ENCODE results near the gene NT5C. TPM values are rescaled to one million over a fixed set of nuclear protein-coding genes. Genes with fewer than 3 reads are reported as not detected.

Gene NT5C
- total RNA-seq, 1 experiment from 2014 or later = 116 TPM

GRCh38 chr17:75087182-75087557 is 44.4 kb downstream of the NT5C start:
- H4K20me1 ChIP-seq (ENCODE audit: low read length) = no peaks in the 10 kb centered on the region
- no peaks in the 10 kb centered on the region for H3K27me3 ChIP-seq (ENCODE audit: low read length)
- TF ChIP-seq CTCF (conservative IDR thresholded peaks at IDR 0.05; ENCODE audit: low read depth, low read length) (no peak), EZH2phosphoT487 (IDR thresholded peaks at IDR 0.05; ENCODE audit: borderline replicate concordance, low read length) (no peak)
- ChIA-PET POLR2A (ENCODE audit: unreplicated experiment) (no interaction called here), CTCF (no interaction called here)
- no peaks in the 10 kb centered on the region for H3F3A ChIP-seq (ENCODE audit: low read length, unreplicated experiment)
- no peaks in the 10 kb centered on the region for H3K36me3 ChIP-seq (ENCODE audit: low read depth, low read length)
- BruUV-seq (replicated peaks) = no TSS peak
- no peaks in the 10 kb centered on the region for H3K79me2 ChIP-seq (ENCODE audit: low read length)
- H3K9me2 ChIP-seq (replicated peaks; ENCODE audit: low read length) = no peaks in the 10 kb centered on the region
- no peak for ATAC-seq
- no peak overlapping the region for H3K9ac ChIP-seq (ENCODE audit: low read length)
- intact Hi-C loops (cut with micrococcal nuclease) = no loop called here
- H3K27ac ChIP-seq (ENCODE audit: low read length) = no peak overlapping the region
- H3K4me3 ChIP-seq (ENCODE audit: low read length) = no peak overlapping the region
- peaks cover 17% of the 10 kb centered on the region for H3K4me1 ChIP-seq (ENCODE audit: insufficient read depth, low read length)
- no peak for DNase-seq
- H3K9me3 ChIP-seq (ENCODE audit: low read length) = no peaks in the 10 kb centered on the region
- no peak overlapping the region for H3K4me2 ChIP-seq (ENCODE audit: low read length)
- no peak overlapping the region for H2AFZ ChIP-seq (ENCODE audit: low read length)

DNA sequence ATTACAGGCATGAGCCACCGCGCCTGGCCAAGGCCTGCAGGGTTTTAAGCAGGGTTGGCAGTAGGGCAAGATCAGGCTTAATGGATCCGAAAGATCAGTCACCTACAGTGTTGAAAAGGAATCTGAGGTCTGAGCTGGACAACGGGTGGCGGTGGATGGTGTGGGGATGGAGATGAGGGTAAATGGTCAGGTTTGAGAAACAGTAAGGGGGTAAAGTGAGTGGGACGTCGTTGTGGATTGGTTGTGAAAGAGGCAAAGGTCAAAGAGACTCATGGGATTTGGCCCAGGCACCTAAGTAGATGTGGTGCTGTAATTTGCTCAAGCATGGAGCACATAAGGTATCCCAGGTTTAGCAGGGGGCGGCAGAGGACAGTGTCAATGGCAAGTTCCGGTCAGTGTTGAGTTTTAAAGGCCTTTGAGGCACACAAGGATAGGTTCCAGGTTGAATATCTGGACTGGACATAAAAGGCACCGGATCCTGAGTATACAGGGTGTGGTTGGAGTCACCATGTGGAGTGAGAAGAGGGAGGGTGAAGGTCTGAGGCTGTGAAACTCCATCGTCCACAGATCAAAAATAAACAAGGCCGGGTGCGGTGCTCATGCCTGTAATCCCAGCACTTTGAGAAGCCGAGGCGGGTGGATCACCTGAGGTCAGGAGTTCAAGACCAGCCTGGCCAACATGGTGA is 44.9 kb downstream of the NT5C start:
- Histone ChIP-seq H3K4me2 (ENCODE audit: low read length) (no peak overlapping the region), H3K4me1 (ENCODE audit: insufficient read depth, low read length) (peaks cover 17% of the 10 kb centered on the region), H4K20me1 (ENCODE audit: low read length) (no peaks in the 10 kb centered on the region), H3K27ac (ENCODE audit: low read length) (no peak overlapping the region), H3K36me3 (ENCODE audit: low read depth, low read length) (no peaks in the 10 kb centered on the region), H3K9ac (ENCODE audit: low read length) (no peak overlapping the region), H3K27me3 (ENCODE audit: low read length) (no peaks in the 10 kb centered on the region), H3K9me2 (replicated peaks; ENCODE audit: low read length) (no peaks in the 10 kb centered on the region), H3K79me2 (ENCODE audit: low read length) (no peaks in the 10 kb centered on the region), H3K9me3 (ENCODE audit: low read length) (no peaks in the 10 kb centered on the region), H3K4me3 (ENCODE audit: low read length) (no peak overlapping the region), H3F3A (ENCODE audit: low read length, unreplicated experiment) (no peaks in the 10 kb centered on the region), H2AFZ (ENCODE audit: low read length) (no peak overlapping the region)
- intact Hi-C loops (cut with micrococcal nuclease) = no loop called here
- BruUV-seq (replicated peaks) = no TSS peak
- CTCF ChIA-PET = no interaction called here
- no peak for DNase-seq
- ATAC-seq = no peak
- POLR2A ChIA-PET (ENCODE audit: unreplicated experiment) = no interaction called here
- TF ChIP-seq EZH2phosphoT487 (IDR thresholded peaks at IDR 0.05; ENCODE audit: borderline replicate concordance, low read length) (no peak), EZH2 (IDR thresholded peaks at IDR 0.05; ENCODE audit: low read length, unreplicated experiment) (no peak), CTCF (conservative IDR thresholded peaks at IDR 0.05; ENCODE audit: low read depth, low read length) (no peak)

DNA sequence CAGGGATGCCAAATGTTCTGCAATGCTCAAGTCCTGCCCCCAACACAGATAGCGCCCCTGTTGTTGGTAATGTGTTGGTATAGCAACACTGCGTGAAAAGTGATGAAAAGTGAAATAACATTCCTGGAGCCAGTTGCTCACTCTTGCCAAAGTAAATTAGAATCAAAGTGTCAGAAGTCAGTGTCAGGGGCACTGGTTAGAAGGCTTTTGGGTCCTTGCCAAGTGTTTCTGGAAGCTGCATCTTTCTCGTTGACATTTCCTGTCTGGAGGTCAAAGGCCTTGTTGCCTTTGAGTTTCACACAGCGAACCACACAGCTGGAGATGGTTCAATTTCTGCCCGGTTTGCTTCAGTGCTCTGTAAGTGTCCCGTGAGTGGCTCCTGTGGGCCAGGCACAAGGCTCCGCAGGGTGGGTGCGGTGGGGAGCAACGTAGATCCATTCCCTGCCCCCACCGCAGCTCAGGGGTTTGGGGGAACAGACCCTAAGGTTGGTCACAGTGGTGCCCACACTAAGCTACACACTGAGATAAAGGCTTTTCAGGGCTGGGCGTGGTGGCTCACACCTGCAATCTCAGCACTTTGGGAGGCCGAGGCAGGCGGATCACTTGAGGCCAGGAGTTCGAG is 47.4 kb downstream of the NT5C start:
- H4K20me1 ChIP-seq (ENCODE audit: low read length) = no peaks in the 10 kb centered on the region
- no peaks in the 10 kb centered on the region for H3K9me3 ChIP-seq (ENCODE audit: low read length)
- no peak overlapping the region for H3K4me2 ChIP-seq (ENCODE audit: low read length)
- no TSS peak for BruUV-seq (replicated peaks)
- no peaks in the 10 kb centered on the region for H3K36me3 ChIP-seq (ENCODE audit: low read depth, low read length)
- TF ChIP-seq CTCF (conservative IDR thresholded peaks at IDR 0.05; ENCODE audit: low read depth, low read length) (no peak), EZH2 (IDR thresholded peaks at IDR 0.05; ENCODE audit: low read length, unreplicated experiment) (no peak), EZH2phosphoT487 (IDR thresholded peaks at IDR 0.05; ENCODE audit: borderline replicate concordance, low read length) (no peak)
- H3K4me3 ChIP-seq (ENCODE audit: low read length) = no peak overlapping the region
- H3K27ac ChIP-seq (ENCODE audit: low read length) = no peak overlapping the region
- ChIA-PET CTCF (no interaction called here), POLR2A (ENCODE audit: unreplicated experiment) (no interaction called here)
- H3K4me1 ChIP-seq (ENCODE audit: insufficient read depth, low read length) = peaks cover 25% of the 10 kb centered on the region
- no peaks in the 10 kb centered on the region for H3K9me2 ChIP-seq (replicated peaks; ENCODE audit: low read length)
- no peak overlapping the region for H2AFZ ChIP-seq (ENCODE audit: low read length)
- intact Hi-C loops (cut with micrococcal nuclease) = no loop called here
- no peak for ATAC-seq
- H3K9ac ChIP-seq (ENCODE audit: low read length) = no peak overlapping the region
- H3F3A ChIP-seq (ENCODE audit: low read length, unreplicated experiment) = peaks cover 3% of the 10 kb centered on the region
- no peaks in the 10 kb centered on the region for H3K79me2 ChIP-seq (ENCODE audit: low read length)
- no peaks in the 10 kb centered on the region for H3K27me3 ChIP-seq (ENCODE audit: low read length)
- DNase-seq = peak; percentile 37

Data from PC-3 (cell line).